ENCODE measurements around the gene LRRC40.
"Not testable (repeated sequence)": the region's sequence is repeated elsewhere in the genome, so short reads cannot be mapped to it uniquely, and the experiment has no call there.

Gene LRRC40

DNA sequence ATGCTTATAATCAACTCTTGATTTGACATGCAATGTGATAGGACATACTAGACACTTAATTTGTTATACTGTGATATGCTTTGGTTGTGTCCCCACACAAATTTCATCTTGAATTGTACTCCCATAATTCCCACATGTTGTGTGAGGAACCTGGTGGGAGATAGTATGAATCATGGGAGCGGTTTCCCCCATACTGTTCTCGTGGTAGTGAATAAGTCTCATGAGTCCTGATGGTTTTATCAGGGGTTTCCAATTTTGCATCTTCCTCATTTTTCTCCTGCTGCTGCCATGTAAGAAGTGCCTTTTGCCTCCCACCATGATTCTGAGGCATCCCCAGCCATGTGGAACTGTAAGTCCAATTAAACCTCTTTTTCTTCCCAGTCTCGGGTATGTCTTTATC, 20.2 kb downstream of the LRRC40 start:
- not testable (repeated sequence) for H3K4me1 ChIP-seq (ENCODE audit: insufficient read depth, low read length); H3K9ac ChIP-seq (ENCODE audit: low read depth, low read length); H3K9me3 ChIP-seq (ENCODE audit: control insufficient read depth, insufficient read depth, low read length); H3K36me3 ChIP-seq (ENCODE audit: insufficient read depth, low read length)

DNA sequence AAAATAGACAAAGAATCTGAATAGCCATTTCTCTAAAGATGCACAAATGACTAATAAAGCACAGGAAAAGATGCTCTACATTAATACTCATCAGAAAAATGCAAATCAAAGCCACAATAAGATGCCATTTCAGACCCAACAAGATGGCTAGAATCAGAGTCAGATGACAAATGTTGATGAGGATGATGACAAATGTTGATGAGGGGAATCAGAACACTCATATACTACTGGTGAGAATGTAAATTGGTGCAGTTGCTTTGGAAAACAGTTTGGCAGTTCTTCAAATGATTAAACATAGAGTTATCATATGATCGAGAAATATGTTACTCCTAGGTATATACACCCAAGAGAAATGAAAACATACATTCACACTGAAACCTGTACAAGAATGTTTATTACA, 33.9 kb downstream of the LRRC40 start:
- Histone ChIP-seq H3K9me3 (ENCODE audit: control insufficient read depth, insufficient read depth, low read length) (no peaks in the 10 kb centered on the region), H3K9ac (ENCODE audit: low read depth, low read length) (no peak overlapping the region), H3K4me1 (ENCODE audit: insufficient read depth, low read length) (no peaks in the 10 kb centered on the region), H3K36me3 (ENCODE audit: insufficient read depth, low read length) (no peaks in the 10 kb centered on the region)

GRCh38 chr1:70169018-70169839, 36.1 kb downstream of the LRRC40 start:
- Histone ChIP-seq H3K9ac (ENCODE audit: low read depth, low read length) (no peak overlapping the region), H3K9me3 (ENCODE audit: control insufficient read depth, insufficient read depth, low read length) (no peaks in the 10 kb centered on the region), H3K36me3 (ENCODE audit: insufficient read depth, low read length) (no peaks in the 10 kb centered on the region), H3K4me1 (ENCODE audit: insufficient read depth, low read length) (no peaks in the 10 kb centered on the region)

DNA sequence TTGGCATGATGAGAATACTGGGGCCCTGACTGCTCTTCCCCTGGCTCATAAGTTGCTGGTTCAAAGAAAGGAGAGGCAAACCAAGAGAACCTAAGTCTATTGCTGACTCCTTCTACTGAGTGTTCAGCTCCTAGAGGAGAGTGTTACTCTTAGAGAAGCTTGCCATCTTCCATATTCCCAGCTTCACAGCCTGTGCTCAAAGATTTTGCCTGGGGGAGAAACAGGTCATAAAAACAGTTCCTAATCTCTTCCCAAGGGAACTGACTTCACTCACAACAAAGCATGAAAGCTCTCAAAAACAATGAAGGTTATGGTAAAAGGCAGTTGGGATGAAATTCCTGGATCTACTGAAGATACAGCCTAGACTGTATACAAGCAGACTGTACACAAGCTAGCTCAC, 37.1 kb downstream of the LRRC40 start:
- Histone ChIP-seq H3K36me3 (ENCODE audit: insufficient read depth, low read length) (no peaks in the 10 kb centered on the region), H3K9me3 (ENCODE audit: control insufficient read depth, insufficient read depth, low read length) (no peaks in the 10 kb centered on the region), H3K9ac (ENCODE audit: low read depth, low read length) (no peak overlapping the region), H3K4me1 (ENCODE audit: insufficient read depth, low read length) (no peaks in the 10 kb centered on the region)

DNA sequence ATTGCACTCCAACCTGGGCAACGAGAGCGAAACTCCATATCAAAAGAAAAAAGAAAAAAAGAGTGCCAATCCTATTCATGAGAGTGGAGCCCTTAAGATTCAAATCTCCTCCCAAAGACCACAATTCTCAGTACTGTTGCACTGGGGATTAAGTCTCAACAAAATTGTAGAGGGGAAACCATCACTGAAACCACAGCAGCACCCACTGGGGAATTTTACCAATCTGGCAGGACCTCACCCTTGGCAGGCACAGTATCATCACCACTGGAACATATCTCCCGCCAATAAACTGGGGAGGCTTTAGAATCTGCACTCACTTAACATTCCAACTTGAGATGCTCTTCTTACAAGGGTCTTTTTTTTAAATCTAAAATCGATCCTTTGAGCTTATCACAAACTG, 41.0 kb downstream of the LRRC40 start:
- Histone ChIP-seq H3K9ac (ENCODE audit: low read depth, low read length) (no peak overlapping the region), H3K4me1 (ENCODE audit: insufficient read depth, low read length) (no peaks in the 10 kb centered on the region), H3K9me3 (ENCODE audit: control insufficient read depth, insufficient read depth, low read length) (no peaks in the 10 kb centered on the region), H3K36me3 (ENCODE audit: insufficient read depth, low read length) (no peaks in the 10 kb centered on the region)

GRCh38 chr1:70156529-70157120, 48.8 kb downstream of the LRRC40 start:
- no peaks in the 10 kb centered on the region for H3K9me3 ChIP-seq (ENCODE audit: control insufficient read depth, insufficient read depth, low read length)
- H3K9ac ChIP-seq (ENCODE audit: low read depth, low read length), result no peak overlapping the region
- no peaks in the 10 kb centered on the region for H3K4me1 ChIP-seq (ENCODE audit: insufficient read depth, low read length)
- no peaks in the 10 kb centered on the region for H3K36me3 ChIP-seq (ENCODE audit: insufficient read depth, low read length)

DNA sequence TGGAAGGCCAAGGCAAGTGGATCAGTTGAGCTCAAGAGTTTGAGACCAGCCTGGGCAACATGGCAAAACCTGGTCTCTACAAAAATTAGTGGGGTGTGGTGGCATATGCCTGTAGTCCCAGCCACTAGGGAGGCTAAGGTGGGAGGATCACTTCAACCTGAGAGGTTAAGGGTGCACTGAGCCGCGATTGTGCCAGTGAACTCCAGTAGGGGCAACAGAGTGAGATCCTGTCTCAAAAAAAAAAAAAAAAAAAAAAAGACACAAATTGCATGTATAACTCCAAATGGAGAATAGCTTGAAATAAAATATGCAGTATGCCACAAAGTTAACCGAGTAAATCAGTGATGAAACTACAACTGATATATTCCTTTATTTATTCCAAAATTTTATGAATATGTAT, 51.6 kb downstream of the LRRC40 start:
- H3K9ac ChIP-seq (ENCODE audit: low read depth, low read length), result no peak overlapping the region
- H3K4me1 ChIP-seq (ENCODE audit: insufficient read depth, low read length), result no peaks in the 10 kb centered on the region
- peaks cover 5% of the 10 kb centered on the region; the same call in 1 of the 2 replicates for H3K36me3 ChIP-seq (ENCODE audit: insufficient read depth, low read length)
- no peaks in the 10 kb centered on the region for H3K9me3 ChIP-seq (ENCODE audit: control insufficient read depth, insufficient read depth, low read length)

GRCh38 chr1:70150444-70150843, 54.9 kb downstream of the LRRC40 start:
- no peaks in the 10 kb centered on the region for H3K4me1 ChIP-seq (ENCODE audit: insufficient read depth, low read length)
- H3K9me3 ChIP-seq (ENCODE audit: control insufficient read depth, insufficient read depth, low read length), result no peaks in the 10 kb centered on the region
- peaks cover 5% of the 10 kb centered on the region; the same call in 1 of the 2 replicates for H3K36me3 ChIP-seq (ENCODE audit: insufficient read depth, low read length)
- H3K9ac ChIP-seq (ENCODE audit: low read depth, low read length), result no peak overlapping the region

- H3K9me3 ChIP-seq (ENCODE audit: control insufficient read depth, insufficient read depth, low read length), result no peaks in the 10 kb centered on the region
- no peak overlapping the region for H3K9ac ChIP-seq (ENCODE audit: low read depth, low read length)
- no peaks in the 10 kb centered on the region for H3K4me1 ChIP-seq (ENCODE audit: insufficient read depth, low read length)
- H3K36me3 ChIP-seq (ENCODE audit: insufficient read depth, low read length), result peaks cover 5% of the 10 kb centered on the region; the same call in 1 of the 2 replicates
Measured at GRCh38 chr1:70146488-70146887, 58.9 kb downstream of the LRRC40 start.

DNA sequence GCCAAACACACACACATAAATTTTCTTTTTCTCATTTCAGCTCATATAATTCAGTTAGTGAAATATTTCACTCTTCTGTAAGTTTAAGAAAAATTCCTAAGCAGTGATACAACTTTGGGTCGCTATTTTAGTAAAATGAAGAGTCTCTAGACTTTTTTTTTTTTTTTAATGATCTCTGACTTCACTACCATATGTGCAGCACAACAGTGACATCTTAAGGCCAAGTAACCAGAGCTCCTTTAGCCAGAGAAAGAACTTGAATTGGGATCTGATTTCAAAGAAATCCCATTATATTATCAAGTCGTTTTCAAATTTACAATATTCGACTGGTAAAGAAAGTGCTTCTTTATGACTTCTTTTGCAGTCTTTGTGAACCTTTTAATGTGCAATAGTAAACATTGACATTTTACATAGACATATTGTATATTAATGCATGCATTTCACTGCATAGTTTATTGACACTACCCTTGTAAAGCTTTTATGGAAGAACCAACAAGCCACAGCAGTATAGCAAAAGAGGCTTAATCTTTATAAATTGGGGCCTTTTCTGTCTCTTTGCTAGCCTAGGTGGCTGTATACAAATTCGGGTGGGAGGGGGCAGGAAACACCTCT, 62.2 kb downstream of the LRRC40 start:
- Histone ChIP-seq H3K4me1 (ENCODE audit: insufficient read depth, low read length) (peaks cover 6% of the 10 kb centered on the region; the same call in 1 of the 2 replicates), H3K36me3 (ENCODE audit: insufficient read depth, low read length) (no peaks in the 10 kb centered on the region), H3K9ac (ENCODE audit: low read depth, low read length) (no peak overlapping the region), H3K9me3 (ENCODE audit: control insufficient read depth, insufficient read depth, low read length) (no peaks in the 10 kb centered on the region)

DNA sequence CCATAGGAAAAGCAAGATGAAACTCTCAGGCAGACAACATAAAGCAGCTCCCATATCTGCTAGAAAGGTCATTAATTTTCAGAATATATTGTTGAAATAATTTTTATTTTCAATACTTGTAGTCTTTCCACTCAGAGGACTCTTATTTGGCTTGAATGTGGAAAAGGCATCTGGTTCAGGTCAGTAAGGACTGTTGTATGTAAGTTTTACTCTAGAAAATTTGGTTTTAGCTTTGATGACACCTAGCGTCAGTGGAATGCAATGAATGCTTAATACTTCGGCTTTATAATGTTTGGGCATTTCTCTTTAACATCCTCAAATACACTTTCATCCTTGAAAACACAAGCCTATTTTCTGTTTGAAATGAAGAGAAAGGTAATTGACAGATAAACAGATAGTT, 63.3 kb downstream of the LRRC40 start:
- H3K36me3 ChIP-seq (ENCODE audit: insufficient read depth, low read length), result no peaks in the 10 kb centered on the region
- H3K9me3 ChIP-seq (ENCODE audit: control insufficient read depth, insufficient read depth, low read length), result no peaks in the 10 kb centered on the region
- H3K4me1 ChIP-seq (ENCODE audit: insufficient read depth, low read length), result peaks cover 6% of the 10 kb centered on the region; the same call in 1 of the 2 replicates
- no peak overlapping the region for H3K9ac ChIP-seq (ENCODE audit: low read depth, low read length)

- Histone ChIP-seq H3K9ac (ENCODE audit: low read depth, low read length) (no peak overlapping the region), H3K9me3 (ENCODE audit: control insufficient read depth, insufficient read depth, low read length) (no peaks in the 10 kb centered on the region), H3K36me3 (ENCODE audit: insufficient read depth, low read length) (no peaks in the 10 kb centered on the region), H3K4me1 (ENCODE audit: insufficient read depth, low read length) (peaks cover 6% of the 10 kb centered on the region; the same call in 1 of the 2 replicates)
Measured at GRCh38 chr1:70140894-70141293, 64.5 kb downstream of the LRRC40 start.

GRCh38 chr1:70140343-70140742, 65.0 kb downstream of the LRRC40 start:
- Histone ChIP-seq H3K9ac (ENCODE audit: low read depth, low read length) (no peak overlapping the region), H3K9me3 (ENCODE audit: control insufficient read depth, insufficient read depth, low read length) (no peaks in the 10 kb centered on the region), H3K4me1 (ENCODE audit: insufficient read depth, low read length) (peaks cover 6% of the 10 kb centered on the region; the same call in 1 of the 2 replicates)

DNA sequence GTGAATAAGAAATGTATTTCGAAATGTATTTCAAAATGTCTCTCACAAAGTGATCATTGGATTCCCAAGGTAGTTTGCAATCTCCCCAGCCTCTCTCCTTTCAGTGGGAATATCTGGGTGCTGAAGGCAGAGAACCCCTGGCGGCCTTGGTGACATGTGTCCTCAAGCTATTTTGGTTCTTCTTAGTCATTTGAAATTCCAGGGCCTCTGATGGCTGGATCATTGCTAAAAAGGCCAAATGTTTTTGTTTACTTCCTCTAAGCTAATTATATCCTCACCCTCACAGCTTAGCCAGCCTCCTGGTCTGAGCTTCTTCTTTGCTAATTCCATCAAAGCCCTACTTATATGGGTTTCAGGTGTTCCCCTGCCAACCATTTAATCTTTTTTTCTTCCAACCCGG, 71.2 kb downstream of the LRRC40 start:
- Histone ChIP-seq H3K9ac (ENCODE audit: low read depth, low read length) (no peak overlapping the region), H3K9me3 (ENCODE audit: control insufficient read depth, insufficient read depth, low read length) (no peaks in the 10 kb centered on the region), H3K36me3 (ENCODE audit: insufficient read depth, low read length) (no peaks in the 10 kb centered on the region), H3K4me1 (ENCODE audit: insufficient read depth, low read length) (peaks cover 7% of the 10 kb centered on the region; the same call in 1 of the 2 replicates)

More at GRCh38 chr1:70140343-70140742, 65.0 kb downstream of the LRRC40 start:
- no peaks in the 10 kb centered on the region for H3K36me3 ChIP-seq (ENCODE audit: insufficient read depth, low read length)

GRCh38 chr1:70117046-70117445, 88.3 kb downstream of the LRRC40 start:
- no peaks in the 10 kb centered on the region for H3K36me3 ChIP-seq (ENCODE audit: insufficient read depth, low read length)
- H3K9me3 ChIP-seq (ENCODE audit: control insufficient read depth, insufficient read depth, low read length), result no peaks in the 10 kb centered on the region
- H3K9ac ChIP-seq (ENCODE audit: low read depth, low read length), result no peak overlapping the region
- H3K4me1 ChIP-seq (ENCODE audit: insufficient read depth, low read length), result no peaks in the 10 kb centered on the region
